ENCODE data around the gene PRKN.

Gene PRKN

GRCh38 chr6:162364488-162364887 is 363.1 kb downstream of the PRKN start:
- no peak for DNase-seq

GRCh38 chr6:162363757-162364156 is 363.8 kb downstream of the PRKN start:
- DNase-seq = peak in 1 of 2 experiments; percentile 21

GRCh38 chr6:162360901-162361567 is 366.5 kb downstream of the PRKN start:
- DNase-seq = no peak

GRCh38 chr6:162358625-162359024 is 368.9 kb downstream of the PRKN start:
- no peak for DNase-seq

- no peak for DNase-seq
Measured at GRCh38 chr6:162345051-162345511, 382.5 kb downstream of the PRKN start.

- DNase-seq = no peak
Measured at GRCh38 chr6:162344646-162345010, 382.9 kb downstream of the PRKN start.

- DNase-seq = no peak
Measured at GRCh38 chr6:162343936-162344645, 383.5 kb downstream of the PRKN start.

GRCh38 chr6:162343198-162343935 is 384.2 kb downstream of the PRKN start:
- no peak for DNase-seq

GRCh38 chr6:162337412-162337811 is 390.2 kb downstream of the PRKN start:
- no peak for DNase-seq

GRCh38 chr6:162336359-162336758 is 391.2 kb downstream of the PRKN start:
- no peak for DNase-seq

GRCh38 chr6:162332365-162332764 is 395.2 kb downstream of the PRKN start:
- DNase-seq = no peak

GRCh38 chr6:162331911-162332310 is 395.7 kb downstream of the PRKN start:
- no peak for DNase-seq

- no peak for DNase-seq
Measured at GRCh38 chr6:162325826-162326225, 401.7 kb downstream of the PRKN start.

GRCh38 chr6:162325051-162325450 is 402.5 kb downstream of the PRKN start:
- DNase-seq = no peak

- peak; percentile 40 to 43 for DNase-seq
Measured at GRCh38 chr6:162315291-162315690, 412.3 kb downstream of the PRKN start.

GRCh38 chr6:162313922-162314660 is 413.5 kb downstream of the PRKN start:
- no peak for DNase-seq

GRCh38 chr6:162307865-162308264 is 419.7 kb downstream of the PRKN start:
- no peak for DNase-seq

- no peak for DNase-seq
Measured at GRCh38 chr6:162306616-162307015, 420.9 kb downstream of the PRKN start.

GRCh38 chr6:162301128-162301527 is 426.4 kb downstream of the PRKN start:
- no peak for DNase-seq

GRCh38 chr6:162294029-162294428 is 433.5 kb downstream of the PRKN start:
- no peak for DNase-seq

GRCh38 chr6:162292915-162293314 is 434.7 kb downstream of the PRKN start:
- DNase-seq = no peak

GRCh38 chr6:162290846-162291465 is 436.6 kb downstream of the PRKN start:
- no peak for DNase-seq

- DNase-seq = no peak
Measured at GRCh38 chr6:162289972-162290371, 437.6 kb downstream of the PRKN start.

Data from NCI-H526 (cell line).